K562 (cell line): Measurements from ENCODE around the gene WWOX. TPM values are rescaled to one million over a fixed set of nuclear protein-coding genes. Genes with fewer than 3 reads are reported as not detected.

Experiments used
- ATAC-seq: fragments of 200-7000 bp; cut with Tn5 transposase; 3 replicates; pipeline ENCODE4 v1.9.1; 2020; ENCODE audit warnings: moderate library complexity
- BruUV-seq: library from RNA; stranded (reverse); fragments of 400-500 nt; replicated peaks from 2 replicates; lab custom pipeline; 2021; lab: Mats Ljungman, UMichigan
- CTCF ChIA-PET: fragments of 300-600 bp; formaldehyde crosslinking; extraction: SDS; loops from one replicate; lab custom pipeline; 2021; ENCODE audit warnings: low intra/inter-chr PET ratio; lab: Yijun Ruan, JAX
- POLR2A ChIA-PET: fragments of 300-600, 350-650 bp; sonication (Branson Sonifier 250); formaldehyde crosslinking; extraction: SDS; loops from one replicate; lab custom pipeline; 2021; ENCODE audit warnings: antibody characterized with exemption, inconsistent platforms; lab: Yijun Ruan, JAX
- DNase-seq, 4 experiments: peaks; one replicate each; pipeline versions ENCODE4 v3.0.0 to v3.0.0-alpha.2; 2011 to 2018; ENCODE audit warnings: low spot score in 3 of 4, mixed read lengths in 3 of 4; ENCODE audit errors: extremely low read depth in 1 of 4
- FAIRE-seq: peaks from 2 replicates; lab custom pipeline; 2011; peaks lifted over from hg19 to GRCh38; lab: Jason Lieb, UNC
- H2AFZ ChIP-seq: 2 replicates; pipeline ENCODE4 v1.6.0; 2011; ENCODE audit warnings: low read depth, low read length, control low read depth, inconsistent platforms
- H3K27ac ChIP-seq: fragments of 200-600 bp; 3 replicates; pipeline ENCODE4 v1.8.0; 2011; ENCODE audit warnings: low read depth, mild to moderate bottlenecking, control low read depth, inconsistent platforms, low read length, moderate library complexity, mixed read lengths; ENCODE audit errors: extremely low read depth
- H3K27me3 ChIP-seq, 2 experiments: fragments of 300-600 bp in 1 of 2; 2 replicates in 1 of 2; 3 replicates in 1 of 2; pipeline versions ENCODE4 v1.6.0 to v1.8.0; 2011; ENCODE audit warnings: inconsistent platforms in 2 of 2, low read length in 2 of 2, mild to moderate bottlenecking in 1 of 2, mixed read lengths in 1 of 2, moderate library complexity in 1 of 2; ENCODE audit not compliant: control insufficient read depth in 2 of 2, insufficient read depth in 2 of 2
- H3K36me3 ChIP-seq: fragments of 300-600 bp; 3 replicates; pipeline ENCODE4 v1.8.0; 2011; ENCODE audit warnings: mild to moderate bottlenecking, low read length, inconsistent platforms; ENCODE audit not compliant: control insufficient read depth, insufficient read depth
- H3K4me1 ChIP-seq, 2 experiments: fragments of 200-600 bp in 1 of 2; replicated peaks in 1 of 2; 2 replicates in 1 of 2; 3 replicates in 1 of 2; pipeline versions ENCODE4 v1.5.1 to v1.8.0; 2011; ENCODE audit warnings: inconsistent platforms in 2 of 2, low read length in 2 of 2, mild to moderate bottlenecking in 1 of 2, mixed read lengths in 1 of 2, moderate library complexity in 1 of 2; ENCODE audit not compliant: control insufficient read depth in 2 of 2, insufficient read depth in 2 of 2
- H3K4me2 ChIP-seq: 2 replicates; pipeline ENCODE4 v1.6.1; 2011; ENCODE audit warnings: low read length, control low read depth, inconsistent platforms, mixed read lengths; ENCODE audit not compliant: insufficient read depth
- H3K4me3 ChIP-seq: fragments of 200-600 bp; sonication (generic), shearing (Covaris generic); 2 replicates; pipeline ENCODE4 v1.5.1; 2016; ENCODE audit warnings: control low read depth, inconsistent platforms
- H3K79me2 ChIP-seq: fragments of 200-600 bp; 3 replicates; pipeline ENCODE4 v1.8.0; 2011; ENCODE audit warnings: low read length, inconsistent platforms; ENCODE audit not compliant: control insufficient read depth, insufficient read depth
- H3K9ac ChIP-seq, 2 experiments: 2 replicates each; pipeline versions ENCODE4 v1.6.0 to v1.6.1; 2011; ENCODE audit warnings: low read depth in 2 of 2, low read length in 2 of 2, control low read depth in 1 of 2, inconsistent platforms in 1 of 2, mild to moderate bottlenecking in 1 of 2, mixed read lengths in 1 of 2; ENCODE audit not compliant: insufficient read depth in 1 of 2
- H3K9me1 ChIP-seq: one replicate; pipeline ENCODE4 v1.6.0; 2011; ENCODE audit warnings: inconsistent platforms, mild to moderate bottlenecking, low read length, moderate library complexity; ENCODE audit not compliant: control insufficient read depth, insufficient read depth
- H3K9me3 ChIP-seq: replicated peaks from 2 replicates; pipeline ENCODE4 v1.5.1; 2011; ENCODE audit warnings: low read depth, low read length, inconsistent platforms; ENCODE audit not compliant: control insufficient read depth, insufficient read depth
- H4K20me1 ChIP-seq: replicated peaks from 2 replicates; pipeline ENCODE4 v1.6.1; 2011; ENCODE audit warnings: low read length, inconsistent platforms, mixed read lengths; ENCODE audit not compliant: control insufficient read depth, insufficient read depth
- CHCHD3 ChIP-seq: fragments of 250-450 bp; sonication (Bioruptor Pico); IDR thresholded peaks from 2 replicates; pipeline ENCODE4 v2.1.2; 2022; ENCODE audit warnings: mild to moderate bottlenecking
- CTCF ChIP-seq, 3 experiments: IDR thresholded peaks in 2 of 3; conservative IDR thresholded peaks in 1 of 3; 2 replicates each; pipeline ENCODE4 v1.5.1; 2011 to 2012; ENCODE audit warnings: low read length in 3 of 3, mild to moderate bottlenecking in 3 of 3, control low read depth in 2 of 3, improper control_type of control experiment in 1 of 3, inconsistent platforms in 1 of 3, low read depth in 1 of 3, mixed read lengths in 1 of 3, moderate library complexity in 1 of 3; ENCODE audit not compliant: insufficient read depth in 2 of 3
- ZBTB40 ChIP-seq, 2 experiments: fragments of 450-650 bp in 1 of 2; sonication (generic) in 1 of 2; formaldehyde crosslinking in 1 of 2; IDR thresholded peaks; 2 replicates each; pipeline versions ENCODE4 v1.7.1 to v1.9.0; 2016 to 2022; ENCODE audit warnings: inconsistent platforms in 1 of 2, mild to moderate bottlenecking in 1 of 2, missing genetic modification reagents in 1 of 2
- WGBS: fragments of 100-300 bp; shearing (Covaris generic); methylation state at CpG from one replicate; pipeline ENCODE4 v1.1.6; 2016; ENCODE audit warnings: low coverage, mixed read lengths; ENCODE audit not compliant: insufficient coverage; ENCODE audit errors: missing lambda C conversion rate; 5-methylcytosine and 5-hydroxymethylcytosine counted together
- in situ Hi-C: fragments of 300-500 bp; cut with MboI; formaldehyde crosslinking; loops from 4 replicates; pipeline ENCODE4 v1.15.0; 2018; ENCODE audit warnings: inconsistent platforms, mixed read lengths
- intact Hi-C: fragments of 100-400 bp; cut with micrococcal nuclease; formaldehyde crosslinking; loops from 2 replicates; pipeline ENCODE4 v1.14.2; 2022
- polyA plus RNA-seq, 8 experiments: library from polyadenylated mRNA; depleted of rRNA in 4 of 8; stranded (reverse) in 5 of 8; unstranded in 3 of 8; fragments of >200 nt; fragmentation: Nextera tagmentation in 2 of 8; fragmentation: Illumina TruSeq in 1 of 8; extraction: Ambion mirVana in 2 of 8; extraction: Trizol in 1 of 8; gene quantifications; 2 replicates each; pipeline versions ENCODE4 v1.2.1 to v1.2.3, GENCODE V29; 2011 to 2014; ENCODE audit warnings: inconsistent platforms in 1 of 8, missing spikeins in 1 of 8
- total RNA-seq, 7 experiments: library from RNA; depleted of rRNA in 6 of 7; stranded (reverse); fragments of >200 nt in 6 of 7; fragmentation: Illumina TruSeq in 2 of 7; extraction: Trizol in 2 of 7; gene quantifications; 2 replicates each; pipeline versions ENCODE4 v1.2.1 to v1.2.3, GENCODE V29; 2011 to 2021; ENCODE audit warnings: low replicate concordance in 1 of 7

The WWOX gene
- total and polyA plus RNA-seq, 9 of the 15 experiments (the other 6 are each of a cell fraction or from before 2014, with no cell fraction given) = 1.6 to 22.7 (median 8.1) TPM

- peaks cover 5 to 7% of the 10 kb centered on the region in 2 experiments; a peak in 2 of 5 replicates for H3K27me3 ChIP-seq
- no peak overlapping the region for H3K9ac ChIP-seq
- no peak overlapping the region for H3K4me2 ChIP-seq
- no peaks in the 10 kb centered on the region for H3K9me3 ChIP-seq
- intact Hi-C loops = no loop called here
- ATAC-seq (no peak), FAIRE-seq (no peak), DNase-seq (peak; percentile 11 to 27 (median 24))
- H3K27ac ChIP-seq = no peak overlapping the region
- 4% methylated on average over 2 of the region's 2 CpGs for WGBS
- TF ChIP-seq CTCF (IDR thresholded peaks at IDR 0.05 in 2 of 3, conservative IDR thresholded peaks at IDR 0.05 in 1 of 3; ENCODE audit: insufficient read depth in 2 of 3, low read depth in 1 of 3, low read length in 3 of 3) (peak in 2 of 3 experiments; percentile 38 to 44; a peak in 2 of 6 replicates), CHCHD3 (CRISPR knock-in tag) (no peak)
- H3K9me1 ChIP-seq = no peaks in the 10 kb centered on the region
- ChIA-PET POLR2A (no interaction called here), CTCF (no interaction called here)
- no peaks in the 10 kb centered on the region for H3K4me1 ChIP-seq
- no peaks in the 10 kb centered on the region for H3K36me3 ChIP-seq
- no peaks in the 10 kb centered on the region for H3K79me2 ChIP-seq
- in situ Hi-C loops = no loop called here
- H3K4me3 ChIP-seq = no peak overlapping the region
- no peaks in the 10 kb centered on the region for H4K20me1 ChIP-seq
- H2AFZ ChIP-seq = no peak overlapping the region
- no TSS peak for BruUV-seq
Measured at GRCh38 chr16:78396046-78396445, 296.6 kb downstream of the WWOX start.

- Histone ChIP-seq H3K27me3 (peaks cover 5 to 7% of the 10 kb centered on the region in 2 experiments; a peak in 2 of 5 replicates), H3K9ac (no peak overlapping the region), H3K27ac (no peak overlapping the region), H4K20me1 (no peaks in the 10 kb centered on the region), H2AFZ (no peak overlapping the region), H3K9me1 (no peaks in the 10 kb centered on the region), H3K36me3 (no peaks in the 10 kb centered on the region), H3K4me2 (no peak overlapping the region), H3K4me1 (no peaks in the 10 kb centered on the region), H3K4me3 (no peak overlapping the region), H3K9me3 (no peaks in the 10 kb centered on the region), H3K79me2 (no peaks in the 10 kb centered on the region)
- WGBS = 26% methylated on average over 4 of the region's 4 CpGs
- DNase-seq (no peak), FAIRE-seq (no peak), ATAC-seq (no peak)
- ChIA-PET CTCF (no interaction called here), POLR2A (interaction anchor here (1.0 kb wide), 1 partner anchor 8 kb away, joined by 3 read pairs; no protein-coding TSS in a partner anchor)
- intact Hi-C loops = no loop called here
- in situ Hi-C loops = no loop called here
- BruUV-seq = no TSS peak
- peak; percentile 91 for TF ChIP-seq ZBTB40 (IDR thresholded peaks at IDR 0.05)
- peak; percentile 81 for TF ChIP-seq ZBTB40 (CRISPR knock-in tag; IDR thresholded peaks at IDR 0.05)
Measured at GRCh38 chr16:78396673-78397072, 297.2 kb downstream of the WWOX start.
